Stimulated activated CD4-positive, alpha-beta T cell treated with anti-CD3 and anti-CD28 coated beads, Interleukin-1b, Interleukin-23, amount 100 ng/mL, for 24 hours (primary cell): ENCODE results near the gene SMOC2.

Experiments used
- DNase-seq, 4 experiments: peaks; one replicate each; pipeline ENCODE4 v3.0.0-alpha.2; 2020; ENCODE audit warnings: low read depth in 4 of 4, low spot score in 1 of 4

SMOC2 gene

DNA sequence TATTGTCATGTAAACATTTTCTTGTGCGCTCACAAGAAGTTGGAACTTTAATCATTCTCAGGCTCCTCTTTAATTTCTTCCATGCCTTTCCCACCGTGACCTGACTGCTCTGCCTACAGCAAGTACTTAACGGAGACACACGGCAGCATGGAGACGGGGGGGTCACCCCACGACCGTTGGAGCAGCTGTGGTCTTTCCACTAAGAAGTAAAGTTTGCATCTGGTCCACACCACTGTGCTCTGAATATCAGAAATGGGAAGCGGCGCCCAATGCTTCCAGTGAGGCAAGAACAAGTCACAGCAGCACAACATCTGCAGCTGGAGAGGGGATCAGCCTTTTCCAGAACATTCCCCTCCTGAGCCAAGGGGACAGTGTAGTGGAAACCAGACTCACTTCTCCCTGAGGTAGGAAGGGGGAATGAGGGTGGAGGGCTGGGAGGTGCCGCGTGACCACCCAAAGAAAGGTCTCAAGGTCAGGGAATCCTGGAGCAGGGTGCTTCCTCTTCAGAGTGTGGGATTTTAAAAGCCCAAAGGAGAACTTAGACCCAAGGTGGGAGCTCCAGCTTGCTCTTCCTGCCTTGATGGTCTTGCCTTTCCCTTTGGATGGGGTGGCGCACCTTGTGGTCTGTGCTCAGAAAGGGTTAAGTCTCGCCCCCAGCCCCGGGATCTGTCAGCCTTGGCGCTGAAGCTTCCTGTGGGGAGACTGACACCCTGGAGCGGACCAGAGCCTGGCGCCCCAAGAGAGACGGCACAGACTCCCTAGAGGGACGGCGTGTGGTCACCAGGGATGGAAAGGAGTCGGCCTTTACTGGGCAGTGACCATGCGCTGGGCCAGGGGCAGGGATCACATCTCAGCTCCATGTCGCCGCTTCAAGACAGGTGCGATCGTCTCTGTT lies 25.6 kb upstream of the SMOC2 start:
- no peak for DNase-seq

- no peak for DNase-seq
These were observed 24.9 kb upstream of the SMOC2 start for GRCh38 chr6:168415993-168416530.

- DNase-seq, result no peak
These were observed 24.5 kb upstream of the SMOC2 start for GRCh38 chr6:168416531-168416930.

DNA sequence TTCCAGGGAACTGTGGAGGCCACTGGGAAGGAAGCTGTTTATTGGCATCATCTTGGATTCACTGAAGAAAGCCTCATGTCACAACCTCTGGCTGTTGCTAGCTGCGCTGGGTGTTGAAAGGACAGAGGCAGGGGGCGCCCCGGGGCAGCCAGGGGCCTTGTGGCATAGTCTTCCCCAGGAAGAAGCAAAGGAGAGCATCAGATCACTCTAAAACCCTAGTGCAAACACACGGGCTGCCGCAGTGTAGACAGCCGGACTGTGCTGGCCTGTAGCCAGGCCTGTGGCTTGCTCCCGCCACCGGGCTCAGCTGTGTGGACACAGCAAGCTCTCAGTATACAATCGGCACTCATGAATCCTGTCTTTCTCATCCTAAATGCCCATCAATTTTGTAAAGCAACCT lies 23.8 kb upstream of the SMOC2 start:
- no peak for DNase-seq

DNA sequence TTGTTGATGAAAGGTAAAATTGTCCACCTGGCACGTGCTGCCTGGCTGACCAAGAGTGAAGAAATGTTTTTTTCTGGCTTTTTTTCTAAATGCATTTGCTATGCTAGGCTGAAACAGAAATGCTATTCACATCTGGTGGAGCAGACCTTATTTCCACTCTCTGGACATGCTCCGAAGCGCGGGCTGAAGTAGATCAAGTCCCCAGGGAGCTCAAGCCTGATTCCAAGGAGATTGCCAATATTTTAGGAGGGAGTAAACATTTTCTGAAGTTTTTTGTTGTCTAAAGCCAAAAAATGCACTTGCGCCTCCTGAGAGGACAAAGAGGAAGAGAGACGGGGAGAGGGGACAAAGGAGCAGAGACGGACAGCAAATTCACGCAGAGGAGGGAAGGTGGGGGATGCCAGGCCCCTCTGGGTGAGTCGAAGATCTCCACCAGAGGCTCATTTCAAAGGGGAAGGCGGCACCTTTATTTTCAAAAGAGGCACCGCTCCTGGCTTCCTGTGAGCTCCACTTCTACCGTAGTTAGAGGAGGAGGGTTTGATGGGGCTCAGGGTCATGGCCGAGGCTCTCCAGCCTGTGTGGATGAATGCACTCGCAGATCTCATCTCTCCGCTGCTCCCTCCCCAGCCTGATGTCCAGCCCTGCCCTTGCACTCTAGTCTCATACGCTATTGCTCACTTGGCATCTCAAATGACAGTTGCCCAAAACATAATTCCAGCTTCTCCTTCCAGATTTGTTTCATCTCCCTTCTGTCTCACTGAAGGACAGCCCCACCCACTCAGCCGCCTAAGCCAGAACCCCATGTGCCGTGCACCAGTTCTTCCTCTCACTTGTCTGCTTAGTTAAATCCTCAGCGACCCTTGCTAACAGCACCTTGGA lies 23.1 kb upstream of the SMOC2 start:
- no peak for DNase-seq

DNA sequence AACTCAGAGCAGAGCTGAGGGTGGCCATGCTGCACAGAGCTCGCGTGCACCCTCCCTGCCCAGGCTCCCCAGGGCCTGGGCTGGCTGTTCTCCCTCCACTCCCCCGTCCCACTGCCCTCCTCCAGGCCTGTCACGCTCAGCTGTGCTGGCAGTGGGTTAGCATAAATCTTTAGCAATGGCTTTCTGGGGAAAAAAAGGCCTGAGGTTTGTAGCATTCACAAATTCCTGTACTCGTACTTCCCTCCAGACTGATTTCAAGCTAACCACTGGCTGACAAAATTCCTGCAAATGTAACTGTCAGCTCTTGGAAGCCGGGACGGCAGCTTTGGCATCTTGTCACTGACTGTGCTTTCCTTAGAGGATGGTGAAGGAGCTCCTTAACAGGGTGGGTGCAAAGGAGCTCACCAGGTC lies 22.3 kb upstream of the SMOC2 start:
- no peak for DNase-seq

DNA sequence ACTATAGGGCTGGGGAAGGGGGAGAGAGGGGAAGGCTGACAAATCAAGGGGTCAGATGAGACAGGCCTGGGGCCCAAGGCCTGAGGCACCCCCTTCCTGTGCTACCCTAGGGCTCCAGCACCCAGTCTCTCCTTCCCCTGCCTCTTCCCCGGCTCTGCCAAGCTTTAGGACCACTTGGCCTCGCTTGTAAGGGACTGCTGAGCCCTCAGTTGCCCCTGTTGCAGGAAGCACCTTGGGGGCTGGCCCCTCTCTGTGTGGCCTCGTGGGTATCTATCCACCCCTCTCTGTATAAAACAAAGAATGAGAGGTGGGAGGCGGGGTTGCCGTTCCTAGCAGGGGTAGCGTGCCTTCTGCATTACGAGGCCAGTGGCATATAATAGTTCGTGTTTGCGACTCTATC lies 21.4 kb upstream of the SMOC2 start:
- no peak for DNase-seq

- no peak for DNase-seq
These were observed 20.9 kb upstream of the SMOC2 start for GRCh38 chr6:168420084-168420483.

DNA sequence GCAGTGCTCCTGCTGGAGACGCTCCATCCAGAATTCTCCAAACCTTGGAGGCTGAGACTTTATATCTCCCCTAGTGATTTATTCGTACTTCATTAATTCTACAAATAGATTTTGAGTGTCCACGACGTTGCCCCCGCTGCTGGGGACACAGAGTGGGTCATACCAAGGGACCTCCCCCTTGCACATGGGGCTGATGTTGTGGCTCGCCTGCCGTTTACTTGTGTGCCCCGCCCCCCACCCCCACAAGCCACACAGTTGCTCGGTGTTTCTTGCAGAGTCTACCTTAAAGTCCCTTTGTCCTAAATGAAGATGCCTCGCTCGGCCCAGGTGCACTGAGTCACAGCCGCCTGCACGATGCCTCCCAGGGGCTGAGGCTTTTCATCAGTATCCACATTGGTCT lies 20.3 kb upstream of the SMOC2 start:
- no peak for DNase-seq

- no peak for DNase-seq
These were observed 13.8 kb upstream of the SMOC2 start for GRCh38 chr6:168427184-168427583.

DNA sequence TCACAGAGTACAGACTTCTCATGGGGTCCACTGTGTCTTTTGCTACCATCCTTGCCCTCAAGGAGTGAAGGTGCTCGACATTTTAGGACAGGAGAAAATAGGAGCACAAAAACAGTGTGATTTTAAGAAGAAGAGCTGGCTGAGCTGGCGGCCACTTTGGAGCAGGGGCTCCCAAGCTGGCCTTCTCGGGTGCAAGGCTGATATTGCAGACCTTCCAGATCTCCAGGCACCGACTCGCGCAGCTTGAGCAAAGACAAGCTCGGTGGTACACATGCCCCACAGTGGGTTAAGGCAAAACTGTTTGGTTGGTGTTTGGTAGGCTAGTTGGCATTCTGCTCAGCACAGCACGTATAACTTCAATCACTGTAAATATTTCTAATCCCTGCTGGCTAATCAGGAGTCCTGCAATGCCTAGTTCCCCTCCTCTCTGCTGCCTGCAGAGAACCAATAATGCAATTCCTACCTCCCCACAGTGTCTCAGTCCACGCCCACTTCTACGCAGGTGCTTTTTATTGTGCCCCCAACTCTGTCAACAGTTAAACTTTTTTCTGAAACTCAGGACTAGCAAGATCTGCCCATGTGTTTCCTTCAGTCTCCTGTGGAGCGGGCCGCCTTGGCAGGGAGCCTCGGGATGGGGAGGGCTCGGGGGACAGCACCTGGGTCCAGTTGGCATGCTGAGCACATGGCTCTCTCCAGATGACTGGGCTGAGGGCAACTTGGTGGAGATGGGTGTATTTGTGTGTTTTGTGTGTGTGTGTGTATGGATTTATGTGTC lies 12.7 kb upstream of the SMOC2 start:
- no peak for DNase-seq

DNA sequence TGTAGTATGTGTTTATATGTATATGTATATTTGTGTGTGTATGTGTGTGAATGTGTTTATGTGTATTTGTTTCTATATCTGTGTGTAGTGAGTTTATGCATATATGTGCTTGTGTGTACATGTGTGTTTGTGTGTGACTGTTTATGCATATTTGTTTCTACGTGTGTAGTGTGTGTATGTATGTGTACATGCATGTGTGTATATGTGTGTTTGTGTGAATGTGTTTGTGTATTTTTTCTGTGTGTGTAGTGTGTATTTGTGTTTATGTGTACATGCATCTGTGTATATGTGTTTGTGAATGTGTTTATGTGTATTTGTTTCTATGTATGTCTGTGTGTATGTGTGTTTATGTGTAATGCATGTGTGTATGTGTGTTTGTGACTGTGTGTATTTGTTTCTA lies 12.1 kb upstream of the SMOC2 start:
- DNase-seq, result no peak

DNA sequence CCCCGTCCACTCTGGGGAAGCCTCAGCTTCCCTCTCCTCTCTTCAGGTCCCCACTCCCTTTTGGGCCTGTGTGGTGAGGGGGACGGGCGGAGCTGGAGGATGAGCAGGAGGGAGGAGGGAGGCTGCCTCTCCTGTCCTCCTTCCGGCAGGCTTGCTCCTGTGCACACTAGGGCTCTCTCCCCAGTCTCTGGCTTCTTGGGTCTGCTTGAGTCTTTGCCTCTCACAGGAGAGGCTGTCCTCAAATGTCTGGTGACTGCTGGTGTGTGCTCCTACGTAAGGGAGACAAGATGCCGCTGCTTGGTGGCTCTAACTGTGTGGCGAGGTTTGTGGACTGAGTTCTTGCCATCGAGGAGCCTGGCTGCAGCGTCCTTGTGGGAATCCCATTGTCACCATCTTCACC lies 8.8 kb upstream of the SMOC2 start:
- DNase-seq, result no peak

DNA sequence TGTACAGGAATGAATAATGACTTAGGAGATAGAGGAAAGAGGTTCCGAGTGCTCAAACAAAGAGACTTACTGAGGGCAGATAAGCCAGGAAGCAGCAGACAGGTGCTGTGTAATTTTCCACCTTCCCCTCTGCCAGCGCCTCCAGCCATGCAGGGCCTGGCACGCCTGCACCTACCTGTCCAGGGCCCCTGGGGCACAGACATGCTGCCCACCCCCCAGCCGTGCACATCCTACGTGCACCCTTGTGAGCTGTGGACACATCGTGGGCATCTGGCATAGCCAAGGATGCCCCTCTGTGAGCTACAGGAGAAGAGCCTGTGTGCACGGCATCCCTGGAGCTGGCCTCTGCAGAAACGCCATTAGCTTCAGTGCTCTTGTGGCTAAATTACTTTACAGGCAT lies 7.1 kb upstream of the SMOC2 start:
- no peak for DNase-seq

- DNase-seq, result no peak
These were observed 6.5 kb upstream of the SMOC2 start for GRCh38 chr6:168434505-168434904.

DNA sequence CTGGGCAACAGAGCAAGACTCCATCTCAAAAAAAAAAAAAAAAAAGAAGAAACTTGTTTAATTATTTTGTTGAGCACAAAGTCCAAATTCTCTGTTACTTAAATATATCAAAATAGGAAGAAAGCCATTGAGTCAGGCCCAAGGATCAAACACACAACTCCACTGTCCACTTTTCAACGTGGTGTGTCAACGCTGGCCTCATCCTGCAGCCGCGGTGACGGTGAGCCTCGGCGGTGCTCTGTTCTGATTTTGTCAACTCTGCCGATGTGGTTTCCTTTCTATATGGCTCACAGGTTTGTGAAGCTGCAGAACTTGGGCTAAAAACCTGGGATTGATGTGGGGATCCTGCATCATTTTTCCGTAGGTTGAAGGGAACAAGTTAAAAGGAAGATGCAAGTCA lies 3.2 kb upstream of the SMOC2 start:
- DNase-seq, result no peak

DNA sequence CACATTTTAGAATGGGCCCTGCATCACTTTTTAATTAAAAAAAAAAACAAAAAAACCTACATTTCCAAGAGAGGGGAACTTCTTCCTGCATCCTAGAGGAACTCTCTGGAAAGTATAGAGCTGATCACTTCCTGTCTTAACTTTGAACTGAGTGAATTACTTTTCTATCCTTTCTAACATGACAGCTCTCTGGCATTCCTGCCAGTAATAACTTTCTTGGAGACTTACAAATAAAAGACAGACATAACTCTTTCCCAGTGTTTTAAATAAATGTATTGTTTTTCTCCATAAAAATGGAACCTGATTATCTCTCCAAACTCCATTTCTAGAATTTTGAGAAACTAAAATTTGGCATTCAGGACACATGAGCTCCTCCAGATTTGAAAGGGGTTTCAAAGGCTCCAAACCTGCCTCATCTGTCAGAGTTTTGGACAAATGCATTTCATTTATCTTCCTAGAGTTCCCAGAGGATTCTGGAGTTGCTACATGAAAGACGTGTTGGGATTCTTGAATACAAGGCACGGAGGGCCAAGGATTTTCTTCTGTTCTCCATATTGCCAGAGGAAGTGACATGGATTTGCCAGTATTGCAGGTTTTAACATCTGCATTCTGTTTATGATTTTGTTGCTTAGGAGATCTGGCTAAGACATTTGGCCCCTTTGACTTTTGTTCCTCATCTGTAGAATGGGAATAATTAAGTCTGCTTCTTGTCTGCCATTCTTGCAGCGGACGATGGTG lies 2.0 kb upstream of the SMOC2 start:
- no peak for DNase-seq

DNA sequence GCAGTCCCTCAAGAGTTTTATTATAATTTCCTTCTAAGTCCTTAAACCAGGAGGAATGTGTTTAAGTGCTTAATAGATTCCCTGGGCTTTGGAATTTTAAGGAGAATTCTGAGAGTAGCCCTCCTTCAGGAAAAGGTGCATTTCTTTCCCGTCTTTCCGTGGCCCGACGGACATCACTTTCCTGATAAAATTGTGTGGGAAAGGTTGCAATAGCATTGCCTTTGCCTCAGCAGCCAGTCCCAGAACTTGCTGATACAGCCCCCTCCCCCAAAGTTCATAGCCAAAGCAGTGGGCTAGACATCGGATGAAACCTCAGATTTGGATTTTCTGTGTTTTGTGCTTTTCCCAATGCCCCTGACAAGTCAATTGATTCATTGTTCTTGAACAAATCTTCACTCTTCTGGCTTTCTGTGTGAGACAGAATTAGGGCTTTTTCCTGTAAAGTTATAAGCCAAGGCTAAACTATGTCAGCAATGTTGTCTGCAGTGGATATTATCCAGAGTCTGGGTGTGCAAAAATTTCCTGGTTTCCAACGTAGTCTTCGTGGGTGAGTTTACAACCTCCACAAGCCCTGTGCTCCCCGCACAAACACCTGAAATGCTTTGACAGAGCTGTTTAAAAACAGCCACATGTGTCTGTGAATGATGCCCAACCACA lies 1.1 kb upstream of the SMOC2 start:
- DNase-seq, result no peak

DNA sequence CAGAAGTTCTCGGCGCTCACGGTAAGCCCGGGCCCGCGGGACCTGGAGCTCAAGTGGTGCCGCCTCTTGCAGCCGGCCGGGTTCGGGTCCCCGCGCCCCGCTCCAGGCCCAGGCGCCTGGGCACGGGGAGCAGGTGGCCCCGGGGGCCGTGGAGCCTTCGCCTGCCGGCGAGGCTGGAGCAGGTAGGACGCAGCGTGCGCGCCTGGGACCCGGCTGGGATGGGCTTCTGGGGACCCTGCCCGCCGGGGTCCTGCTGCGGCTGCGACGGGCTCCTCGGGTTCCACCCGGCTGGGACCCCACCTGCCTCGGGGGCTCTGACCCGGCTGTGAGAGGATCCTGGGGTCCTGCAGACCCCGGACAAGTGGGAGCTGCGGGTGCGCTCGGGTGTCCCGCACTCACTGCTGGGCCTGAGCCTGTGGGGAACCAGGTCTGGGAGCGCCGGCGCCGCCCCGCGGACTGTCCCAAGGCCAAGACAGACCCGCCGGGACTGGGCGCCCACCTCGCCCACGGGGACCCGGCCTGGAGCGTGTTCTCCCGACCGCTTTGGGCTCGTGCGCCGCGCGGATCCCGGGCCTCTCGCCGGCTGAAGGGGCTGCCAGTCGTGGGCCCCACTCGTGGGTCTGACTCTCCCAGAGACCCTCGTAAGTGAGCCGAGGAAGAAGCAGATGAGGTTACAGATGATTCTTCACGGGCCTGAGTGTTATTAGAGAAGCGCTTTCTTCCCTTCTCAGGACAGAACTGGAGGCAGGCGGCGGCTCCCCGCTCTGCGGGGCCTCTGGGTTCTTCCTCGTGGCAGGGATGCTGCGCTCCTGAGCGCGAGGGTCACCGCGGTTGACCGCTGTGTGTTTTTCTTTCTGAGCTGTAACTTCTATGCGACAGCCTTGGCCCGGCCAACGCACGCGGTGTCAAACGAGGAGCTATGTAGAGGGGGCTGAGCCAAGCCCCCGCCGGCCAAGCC lies 729 bp downstream of the SMOC2 start:
- DNase-seq, result no peak
